ENCODE data around the gene TP53.
A peak's percentile ranks its signal among the peaks of the same experiment; 100 is the strongest.
"Not testable (repeated sequence)": the region's sequence is repeated elsewhere in the genome, so short reads cannot be mapped to it uniquely, and the experiment has no call there.

Gene TP53

GRCh38 chr17:7644775-7645174 lies 42.5 kb downstream of the TP53 start:
- Mint-ChIP-seq H3K4me1 (peaks cover 24% of the 10 kb centered on the region), H3K9me3 (peaks cover 5% of the 10 kb centered on the region), H3K27me3 (peaks cover 50% of the 10 kb centered on the region), H3K27ac (peak overlapping the region; percentile 71), H3K4me3 (no peak overlapping the region), H3K36me3 (no peaks in the 10 kb centered on the region)
- CTCF ChIA-PET: no interaction called here
- no peak for DNase-seq

GRCh38 chr17:7641635-7642034 lies 45.7 kb downstream of the TP53 start:
- Mint-ChIP-seq H3K27me3 (peaks cover 38% of the 10 kb centered on the region), H3K27ac (peak overlapping the region; percentile 55), H3K4me1 (peaks cover 23% of the 10 kb centered on the region), H3K4me3 (peak overlapping the region; percentile 64)
- not testable (repeated sequence) for H3K9me3 Mint-ChIP-seq, H3K36me3 Mint-ChIP-seq
- CTCF ChIA-PET: interaction anchor here (3.3 kb wide), 1 partner anchor 9 kb away, joined by 19 read pairs; no protein-coding TSS in a partner anchor
- DNase-seq: peak; percentile 57

GRCh38 chr17:7640783-7641182 lies 46.5 kb downstream of the TP53 start:
- H3K27ac Mint-ChIP-seq: no peak overlapping the region
- no peaks in the 10 kb centered on the region for H3K36me3 Mint-ChIP-seq
- CTCF ChIA-PET: interaction anchor here (3.3 kb wide), 1 partner anchor 8 kb away, joined by 19 read pairs; no protein-coding TSS in a partner anchor
- no peak overlapping the region for H3K4me3 Mint-ChIP-seq
- H3K27me3 Mint-ChIP-seq: peaks cover 42% of the 10 kb centered on the region
- no peak for DNase-seq
- H3K9me3 Mint-ChIP-seq: peaks cover 5% of the 10 kb centered on the region
- H3K4me1 Mint-ChIP-seq: peaks cover 23% of the 10 kb centered on the region

GRCh38 chr17:7636163-7636562 lies 51.1 kb downstream of the TP53 start:
- no peak for DNase-seq
- Mint-ChIP-seq H3K27ac (no peak overlapping the region), H3K4me1 (peaks cover 3% of the 10 kb centered on the region), H3K4me3 (no peak overlapping the region), H3K9me3 (no peaks in the 10 kb centered on the region), H3K27me3 (peaks cover 43% of the 10 kb centered on the region), H3K36me3 (no peaks in the 10 kb centered on the region)
- CTCF ChIA-PET: interaction anchor here (1.1 to 4.5 kb wide), 2 partner anchors 51 to 76 kb away, joined by 4 to 60 read pairs; partner anchors contain the start of genes TP53 and WRAP53

- Mint-ChIP-seq H3K36me3 (no peaks in the 10 kb centered on the region), H3K27me3 (peaks cover 35% of the 10 kb centered on the region), H3K9me3 (no peaks in the 10 kb centered on the region), H3K4me1 (peaks cover 3% of the 10 kb centered on the region), H3K27ac (no peak overlapping the region), H3K4me3 (no peak overlapping the region)
- peak; percentile 49 for DNase-seq
- CTCF ChIA-PET: interaction anchor here (0.8 to 4.5 kb wide), 5 partner anchors 8 to 53 kb away, joined by 3 to 60 read pairs (median 6); partner anchors contain the start of genes TP53 and WRAP53
Measured at GRCh38 chr17:7634384-7634783, 52.9 kb downstream of the TP53 start.

GRCh38 chr17:7633093-7633492 lies 54.2 kb downstream of the TP53 start:
- Mint-ChIP-seq H3K27ac (no peak overlapping the region), H3K9me3 (no peaks in the 10 kb centered on the region), H3K36me3 (no peaks in the 10 kb centered on the region), H3K4me1 (peaks cover 6% of the 10 kb centered on the region), H3K4me3 (no peak overlapping the region), H3K27me3 (peaks cover 25% of the 10 kb centered on the region)
- CTCF ChIA-PET: interaction anchor here (0.5 to 4.5 kb wide), 11 partner anchors 9 to 299 kb away, joined by 3 to 60 read pairs (median 3); partner anchors contain the start of genes DNAH2, TP53 and WRAP53
- DNase-seq: no peak

- H3K4me1 Mint-ChIP-seq: peaks cover 9% of the 10 kb centered on the region
- H3K4me3 Mint-ChIP-seq: no peak overlapping the region
- no peaks in the 10 kb centered on the region for H3K36me3 Mint-ChIP-seq
- no peaks in the 10 kb centered on the region for H3K9me3 Mint-ChIP-seq
- CTCF ChIA-PET: interaction anchor here (0.5 to 4.5 kb wide), 13 partner anchors 9 to 196 kb away, joined by 3 to 60 read pairs (median 4); partner anchors contain the start of genes DNAH2, FXR2, TP53 and WRAP53
- peak; percentile 58 for DNase-seq
- peak overlapping the region; percentile 17 for H3K27ac Mint-ChIP-seq
- peaks cover 24% of the 10 kb centered on the region for H3K27me3 Mint-ChIP-seq
Measured at GRCh38 chr17:7632492-7632894, 54.8 kb downstream of the TP53 start.

- Mint-ChIP-seq H3K36me3 (no peaks in the 10 kb centered on the region), H3K4me3 (no peak overlapping the region), H3K9me3 (no peaks in the 10 kb centered on the region), H3K27me3 (peaks cover 24% of the 10 kb centered on the region), H3K4me1 (peaks cover 14% of the 10 kb centered on the region), H3K27ac (peak overlapping the region; percentile 55)
- CTCF ChIA-PET: interaction anchor here (0.6 to 4.5 kb wide), 12 partner anchors 10 to 195 kb away, joined by 3 to 60 read pairs (median 7); partner anchors contain the start of genes DNAH2, FXR2, TP53 and WRAP53
- no peak for DNase-seq
Measured at GRCh38 chr17:7631398-7632380, 55.6 kb downstream of the TP53 start.

GRCh38 chr17:7629939-7630571 lies 57.2 kb downstream of the TP53 start, which contains the start of gene SHBG:
TSS of gene SHBG (plus strand) at chr17:7630135. CDS start at chr17:7630173, 38 bp downstream.
- Mint-ChIP-seq H3K4me3 (no peak within 1 kb of the TSS), H3K27ac (no peak within 1 kb of the TSS), H3K36me3 (peaks cover 4% of the 10 kb centered on the region), H3K27me3 (peaks cover 13% of the 10 kb centered on the region), H3K9me3 (no peaks in the 10 kb centered on the region), H3K4me1 (peaks cover 20% of the 10 kb centered on the region)
- DNase-seq: no peak
- CTCF ChIA-PET: interaction anchor here (0.7 to 4.5 kb wide), 4 partner anchors 12 to 332 kb away, joined by 3 to 21 read pairs (median 13); partner anchors contain the start of genes FXR2, TP53 and WRAP53

- Mint-ChIP-seq H3K4me3 (peak within 1 kb of the TSS; percentile 91), H3K9me3 (no peaks in the 10 kb centered on the region), H3K27me3 (peaks cover 7% of the 10 kb centered on the region), H3K4me1 (peaks cover 20% of the 10 kb centered on the region), H3K36me3 (peaks cover 4% of the 10 kb centered on the region), H3K27ac (peak within 1 kb of the TSS; percentile 71)
- peak; percentile 93 for DNase-seq
- CTCF ChIA-PET: interaction anchor here (1.0 to 2.3 kb wide), 3 partner anchors 12 to 61 kb away, joined by 3 to 19 read pairs (median 8); partner anchors contain the start of genes TP53 and WRAP53
Measured at GRCh38 chr17:7627250-7628121, 59.8 kb downstream of the TP53 start, which contains the start of gene SAT2. TSS of gene SAT2 (minus strand) at chr17:7627821. CDS start at chr17:7627635, 186 bp downstream.

GRCh38 chr17:7626956-7627249 lies 60.4 kb downstream of the TP53 start:
- CTCF ChIA-PET: interaction anchor here (1.7 to 2.3 kb wide), 2 partner anchors 11 to 61 kb away, joined by 8 to 19 read pairs; partner anchors contain the start of genes TP53 and WRAP53
- no peak for DNase-seq
- H3K27me3 Mint-ChIP-seq: peaks cover 11% of the 10 kb centered on the region
- peaks cover 17% of the 10 kb centered on the region for H3K4me1 Mint-ChIP-seq
- peak overlapping the region; percentile 91 for H3K4me3 Mint-ChIP-seq
- H3K36me3 Mint-ChIP-seq: peaks cover 4% of the 10 kb centered on the region
- H3K9me3 Mint-ChIP-seq: no peaks in the 10 kb centered on the region
- peak overlapping the region; percentile 52 for H3K27ac Mint-ChIP-seq

- Mint-ChIP-seq H3K4me3 (peak overlapping the region; percentile 91), H3K27me3 (peaks cover 8% of the 10 kb centered on the region), H3K27ac (no peak overlapping the region), H3K4me1 (peaks cover 17% of the 10 kb centered on the region), H3K36me3 (peaks cover 4% of the 10 kb centered on the region), H3K9me3 (no peaks in the 10 kb centered on the region)
- CTCF ChIA-PET: no interaction called here
- DNase-seq: no peak
Measured at GRCh38 chr17:7626307-7626706, 61.0 kb downstream of the TP53 start.

- H3K36me3 Mint-ChIP-seq, H3K9me3 Mint-ChIP-seq, DNase-seq, CTCF ChIA-PET, H3K27ac Mint-ChIP-seq, H3K27me3 Mint-ChIP-seq: not testable (repeated sequence)
- peak overlapping the region; percentile 45 for H3K4me3 Mint-ChIP-seq
- peaks cover 17% of the 10 kb centered on the region for H3K4me1 Mint-ChIP-seq
Measured at GRCh38 chr17:7625749-7626148, 61.5 kb downstream of the TP53 start.

Data from activated naive CD4-positive, alpha-beta T cell treated with anti-CD3 and anti-CD28 coated beads, Interleukin-2, amount 10 ng/mL, durations not matched to agents 7 days and 5 days (primary cell).